ENCODE measurements around the gene SLC1A7.

DNA sequence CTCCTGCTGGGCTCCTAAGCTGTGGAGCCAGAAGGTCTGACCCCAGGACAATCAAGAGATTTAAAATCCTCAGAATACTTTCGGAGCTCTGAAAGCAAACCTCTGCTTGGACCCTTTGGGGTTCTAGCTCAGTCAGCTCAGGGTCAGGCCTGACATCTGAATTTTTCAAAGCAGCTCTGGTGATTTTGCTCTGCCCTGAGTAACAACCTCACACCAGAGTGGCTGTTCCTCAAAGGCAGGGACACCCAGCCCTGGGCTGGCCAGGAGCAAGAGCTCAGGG lies 11.9 kb downstream of the SLC1A7 start:
- TF ChIP-seq CTCF (IDR thresholded peaks at IDR 0.05) (no peak), POLR2A (IDR thresholded peaks at IDR 0.05) (no peak), POLR2AphosphoS5 (IDR thresholded peaks at IDR 0.05) (no peak)

All from sigmoid colon (tissue), 4 donors.